ENCODE results near the gene SLC16A8. TPM values are rescaled to one million over a fixed set of nuclear protein-coding genes. Genes with fewer than 3 reads are reported as not detected.

SLC16A8 gene
- total and polyA plus RNA-seq, 2 of the 13 experiments (the other 11 are each of a cell fraction or from before 2014, with no cell fraction given), result not detected

DNA sequence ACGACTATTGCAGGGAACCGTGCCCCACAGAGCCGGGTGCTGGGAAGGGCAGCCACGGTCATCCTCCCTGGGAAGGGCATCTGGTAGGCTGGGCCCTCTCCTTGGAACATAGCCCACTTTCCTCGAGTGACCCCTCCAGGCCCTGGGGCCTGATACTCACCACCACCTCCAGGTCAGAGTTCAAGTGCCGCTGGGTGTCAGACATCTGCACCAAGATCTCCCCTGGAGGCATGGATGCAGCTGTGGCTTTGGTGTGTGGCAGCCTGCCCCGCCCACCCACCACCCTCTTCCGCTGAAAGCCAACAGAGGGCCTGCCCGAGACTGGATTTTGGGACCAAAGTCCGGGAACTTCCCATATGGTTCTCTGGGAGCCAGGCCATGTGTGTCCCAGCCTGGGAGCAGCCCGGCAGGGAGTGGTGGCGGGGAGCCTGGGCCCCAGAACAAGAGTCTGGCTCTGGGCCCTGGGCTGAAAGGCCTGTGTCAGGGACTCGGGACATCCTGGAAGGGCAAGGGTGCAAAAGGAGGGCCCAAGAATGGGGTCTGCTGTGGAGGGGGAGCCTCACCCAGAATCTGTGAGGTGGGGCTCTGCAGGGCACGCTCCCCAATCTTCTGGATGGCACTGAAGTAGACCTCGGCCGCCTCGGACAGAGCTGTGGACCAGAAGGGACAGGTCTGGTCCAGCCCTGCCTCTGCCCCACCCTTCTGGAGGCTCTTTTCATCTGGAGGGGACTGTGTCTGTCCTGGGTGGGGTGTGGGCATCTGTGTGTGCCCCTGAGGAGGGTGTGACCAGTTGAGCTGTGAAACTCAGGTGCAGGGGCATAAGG lies 23.9 kb upstream of the SLC16A8 start (continued):
- TF ChIP-seq STAG1 (CRISPR knock-in tag; IDR thresholded peaks at IDR 0.05) (0 out of 2 replicates have a peak, but pooled peaks have one; percentile 5), SSRP1 (CRISPR knock-in tag; IDR thresholded peaks at IDR 0.05) (0 out of 2 replicates have a peak, but pooled peaks have one; percentile 64), ZNF124 (CRISPR knock-in tag; IDR thresholded peaks at IDR 0.05) (peak; percentile 44; the same call in 1 of the 2 replicates), GABPB1 (CRISPR knock-in tag; IDR thresholded peaks at IDR 0.05) (peak; percentile 67), SOX6 (IDR thresholded peaks at IDR 0.05) (no peak), SOX6 (CRISPR knock-in tag; IDR thresholded peaks at IDR 0.05) (peak; percentile 40; the same call in 1 of the 2 replicates)
- TF ChIP-seq, protein P1, sequence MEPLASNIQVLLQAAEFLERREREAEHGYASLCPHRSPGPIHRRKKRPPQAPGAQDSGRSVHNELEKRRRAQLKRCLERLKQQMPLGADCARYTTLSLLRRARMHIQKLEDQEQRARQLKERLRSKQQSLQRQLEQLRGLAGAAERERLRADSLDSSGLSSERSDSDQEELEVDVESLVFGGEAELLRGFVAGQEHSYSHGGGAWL (CRISPR knock-in tag; IDR thresholded peaks at IDR 0.05), result 0 out of 2 replicates have a peak, but pooled peaks have one; percentile 62
- TF ChIP-seq, protein P2, sequence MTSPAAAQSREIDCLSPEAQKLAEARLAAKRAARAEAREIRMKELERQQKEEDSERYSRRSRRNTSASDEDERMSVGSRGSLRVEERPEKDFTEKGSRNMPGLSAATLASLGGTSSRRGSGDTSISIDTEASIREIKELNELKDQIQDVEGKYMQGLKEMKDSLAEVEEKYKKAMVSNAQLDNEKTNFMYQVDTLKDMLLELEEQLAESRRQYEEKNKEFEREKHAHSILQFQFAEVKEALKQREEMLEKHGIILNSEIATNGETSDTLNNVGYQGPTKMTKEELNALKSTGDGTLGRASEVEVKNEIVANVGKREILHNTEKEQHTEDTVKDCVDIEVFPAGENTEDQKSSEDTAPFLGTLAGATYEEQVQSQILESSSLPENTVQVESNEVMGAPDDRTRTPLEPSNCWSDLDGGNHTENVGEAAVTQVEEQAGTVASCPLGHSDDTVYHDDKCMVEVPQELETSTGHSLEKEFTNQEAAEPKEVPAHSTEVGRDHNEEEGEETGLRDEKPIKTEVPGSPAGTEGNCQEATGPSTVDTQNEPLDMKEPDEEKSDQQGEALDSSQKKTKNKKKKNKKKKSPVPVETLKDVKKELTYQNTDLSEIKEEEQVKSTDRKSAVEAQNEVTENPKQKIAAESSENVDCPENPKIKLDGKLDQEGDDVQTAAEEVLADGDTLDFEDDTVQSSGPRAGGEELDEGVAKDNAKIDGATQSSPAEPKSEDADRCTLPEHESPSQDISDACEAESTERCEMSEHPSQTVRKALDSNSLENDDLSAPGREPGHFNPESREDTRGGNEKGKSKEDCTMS (CRISPR knock-in tag; conservative IDR thresholded peaks at IDR 0.05), result no peak
- TF ChIP-seq, protein P3, sequence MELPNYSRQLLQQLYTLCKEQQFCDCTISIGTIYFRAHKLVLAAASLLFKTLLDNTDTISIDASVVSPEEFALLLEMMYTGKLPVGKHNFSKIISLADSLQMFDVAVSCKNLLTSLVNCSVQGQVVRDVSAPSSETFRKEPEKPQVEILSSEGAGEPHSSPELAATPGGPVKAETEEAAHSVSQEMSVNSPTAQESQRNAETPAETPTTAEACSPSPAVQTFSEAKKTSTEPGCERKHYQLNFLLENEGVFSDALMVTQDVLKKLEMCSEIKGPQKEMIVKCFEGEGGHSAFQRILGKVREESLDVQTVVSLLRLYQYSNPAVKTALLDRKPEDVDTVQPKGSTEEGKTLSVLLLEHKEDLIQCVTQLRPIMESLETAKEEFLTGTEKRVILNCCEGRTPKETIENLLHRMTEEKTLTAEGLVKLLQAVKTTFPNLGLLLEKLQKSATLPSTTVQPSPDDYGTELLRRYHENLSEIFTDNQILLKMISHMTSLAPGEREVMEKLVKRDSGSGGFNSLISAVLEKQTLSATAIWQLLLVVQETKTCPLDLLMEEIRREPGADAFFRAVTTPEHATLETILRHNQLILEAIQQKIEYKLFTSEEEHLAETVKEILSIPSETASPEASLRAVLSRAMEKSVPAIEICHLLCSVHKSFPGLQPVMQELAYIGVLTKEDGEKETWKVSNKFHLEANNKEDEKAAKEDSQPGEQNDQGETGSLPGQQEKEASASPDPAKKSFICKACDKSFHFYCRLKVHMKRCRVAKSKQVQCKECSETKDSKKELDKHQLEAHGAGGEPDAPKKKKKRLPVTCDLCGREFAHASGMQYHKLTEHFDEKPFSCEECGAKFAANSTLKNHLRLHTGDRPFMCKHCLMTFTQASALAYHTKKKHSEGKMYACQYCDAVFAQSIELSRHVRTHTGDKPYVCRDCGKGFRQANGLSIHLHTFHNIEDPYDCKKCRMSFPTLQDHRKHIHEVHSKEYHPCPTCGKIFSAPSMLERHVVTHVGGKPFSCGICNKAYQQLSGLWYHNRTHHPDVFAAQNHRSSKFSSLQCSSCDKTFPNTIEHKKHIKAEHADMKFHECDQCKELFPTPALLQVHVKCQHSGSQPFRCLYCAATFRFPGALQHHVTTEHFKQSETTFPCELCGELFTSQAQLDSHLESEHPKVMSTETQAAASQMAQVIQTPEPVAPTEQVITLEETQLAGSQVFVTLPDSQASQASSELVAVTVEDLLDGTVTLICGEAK (IDR thresholded peaks at IDR 0.05), result no peak
- TF ChIP-seq, protein P3 (CRISPR knock-in tag; IDR thresholded peaks at IDR 0.05), result no peak; the same call in 1 of the 2 replicates
- TF ChIP-seq, protein P4, sequence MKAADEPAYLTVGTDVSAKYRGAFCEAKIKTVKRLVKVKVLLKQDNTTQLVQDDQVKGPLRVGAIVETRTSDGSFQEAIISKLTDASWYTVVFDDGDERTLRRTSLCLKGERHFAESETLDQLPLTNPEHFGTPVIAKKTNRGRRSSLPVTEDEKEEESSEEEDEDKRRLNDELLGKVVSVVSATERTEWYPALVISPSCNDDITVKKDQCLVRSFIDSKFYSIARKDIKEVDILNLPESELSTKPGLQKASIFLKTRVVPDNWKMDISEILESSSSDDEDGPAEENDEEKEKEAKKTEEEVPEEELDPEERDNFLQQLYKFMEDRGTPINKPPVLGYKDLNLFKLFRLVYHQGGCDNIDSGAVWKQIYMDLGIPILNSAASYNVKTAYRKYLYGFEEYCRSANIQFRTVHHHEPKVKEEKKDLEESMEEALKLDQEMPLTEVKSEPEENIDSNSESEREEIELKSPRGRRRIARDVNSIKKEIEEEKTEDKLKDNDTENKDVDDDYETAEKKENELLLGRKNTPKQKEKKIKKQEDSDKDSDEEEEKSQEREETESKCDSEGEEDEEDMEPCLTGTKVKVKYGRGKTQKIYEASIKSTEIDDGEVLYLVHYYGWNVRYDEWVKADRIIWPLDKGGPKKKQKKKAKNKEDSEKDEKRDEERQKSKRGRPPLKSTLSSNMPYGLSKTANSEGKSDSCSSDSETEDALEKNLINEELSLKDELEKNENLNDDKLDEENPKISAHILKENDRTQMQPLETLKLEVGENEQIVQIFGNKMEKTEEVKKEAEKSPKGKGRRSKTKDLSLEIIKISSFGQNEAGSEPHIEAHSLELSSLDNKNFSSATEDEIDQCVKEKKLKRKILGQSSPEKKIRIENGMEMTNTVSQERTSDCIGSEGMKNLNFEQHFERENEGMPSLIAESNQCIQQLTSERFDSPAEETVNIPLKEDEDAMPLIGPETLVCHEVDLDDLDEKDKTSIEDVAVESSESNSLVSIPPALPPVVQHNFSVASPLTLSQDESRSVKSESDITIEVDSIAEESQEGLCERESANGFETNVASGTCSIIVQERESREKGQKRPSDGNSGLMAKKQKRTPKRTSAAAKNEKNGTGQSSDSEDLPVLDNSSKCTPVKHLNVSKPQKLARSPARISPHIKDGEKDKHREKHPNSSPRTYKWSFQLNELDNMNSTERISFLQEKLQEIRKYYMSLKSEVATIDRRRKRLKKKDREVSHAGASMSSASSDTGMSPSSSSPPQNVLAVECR (CRISPR knock-in tag; IDR thresholded peaks at IDR 0.05; ENCODE audit: borderline replicate concordance), result peak; percentile 69; the same call in 1 of the 2 replicates
